ENCODE results near the gene TCAIM. TPM values are rescaled to one million over a fixed set of nuclear protein-coding genes. Genes with fewer than 3 reads are reported as not detected.

Gene TCAIM
- polyA plus RNA-seq, 1 experiment, result 10.1 TPM

GRCh38 chr3:44324584-44324983, 14.0 kb upstream of the TCAIM start:
- peaks cover 3% of the 10 kb centered on the region; the same call in 1 of the 2 replicates for H3K27me3 ChIP-seq (ENCODE audit: control insufficient read depth, insufficient read depth, low read length)
- no peak for DNase-seq (ENCODE audit: low read depth)
- no peaks in the 10 kb centered on the region for H3K36me3 ChIP-seq (ENCODE audit: control insufficient read depth, insufficient read depth, low read length)
- POLR2A ChIA-PET, result no interaction called here
- no peak overlapping the region for H3K4me3 ChIP-seq (ENCODE audit: low read depth, low read length)
- CTCF ChIA-PET, result interaction anchor here (1.0 to 4.1 kb wide), 3 partner anchors 12 to 208 kb away, joined by 3 to 35 read pairs (median 4); partner anchors contain the start of gene TCAIM
- no peak for TF ChIP-seq CTCF (IDR thresholded peaks at IDR 0.05; ENCODE audit: insufficient read depth, low read depth, low read length)

- H3K27me3 ChIP-seq (ENCODE audit: control insufficient read depth, insufficient read depth, low read length), result peaks cover 4% of the 10 kb centered on the region; the same call in 1 of the 2 replicates
- CTCF ChIA-PET, result no interaction called here
Observed at GRCh38 chr3:44326019-44326418, 12.5 kb upstream of the TCAIM start.

GRCh38 chr3:44326515-44326914, 12.1 kb upstream of the TCAIM start:
- Histone ChIP-seq H3K27me3 (ENCODE audit: control insufficient read depth, insufficient read depth, low read length) (peaks cover 4% of the 10 kb centered on the region; the same call in 1 of the 2 replicates), H3K4me3 (ENCODE audit: low read depth, low read length) (no peak overlapping the region), H3K36me3 (ENCODE audit: control insufficient read depth, insufficient read depth, low read length) (no peaks in the 10 kb centered on the region)
- CTCF ChIA-PET, result no interaction called here
- TF ChIP-seq CTCF (IDR thresholded peaks at IDR 0.05; ENCODE audit: insufficient read depth, low read depth, low read length), result no peak
- POLR2A ChIA-PET, result no interaction called here
- no peak for DNase-seq (ENCODE audit: low read depth)

More at GRCh38 chr3:44326019-44326418, 12.5 kb upstream of the TCAIM start:
- H3K4me3 ChIP-seq (ENCODE audit: low read depth, low read length), result no peak overlapping the region
- no peaks in the 10 kb centered on the region for H3K36me3 ChIP-seq (ENCODE audit: control insufficient read depth, insufficient read depth, low read length)
- no peak for DNase-seq (ENCODE audit: low read depth)
- POLR2A ChIA-PET, result no interaction called here
- no peak for TF ChIP-seq CTCF (IDR thresholded peaks at IDR 0.05; ENCODE audit: insufficient read depth, low read depth, low read length)

GRCh38 chr3:44329946-44330345, 8.6 kb upstream of the TCAIM start:
- POLR2A ChIA-PET, result no interaction called here
- Histone ChIP-seq H3K36me3 (ENCODE audit: control insufficient read depth, insufficient read depth, low read length) (no peaks in the 10 kb centered on the region), H3K27me3 (ENCODE audit: control insufficient read depth, insufficient read depth, low read length) (peaks cover 6% of the 10 kb centered on the region; the same call in 1 of the 2 replicates), H3K4me3 (ENCODE audit: low read depth, low read length) (no peak overlapping the region)
- TF ChIP-seq CTCF (IDR thresholded peaks at IDR 0.05; ENCODE audit: insufficient read depth, low read depth, low read length), result no peak
- DNase-seq (ENCODE audit: low read depth), result no peak
- CTCF ChIA-PET, result interaction anchor here (2.2 kb wide), 1 partner anchor 8 kb away, joined by 8 read pairs; the partner anchor contains the start of gene TCAIM

- Histone ChIP-seq H3K27me3 (ENCODE audit: control insufficient read depth, insufficient read depth, low read length) (peaks cover 6% of the 10 kb centered on the region; the same call in 1 of the 2 replicates), H3K36me3 (ENCODE audit: control insufficient read depth, insufficient read depth, low read length) (no peaks in the 10 kb centered on the region), H3K4me3 (ENCODE audit: low read depth, low read length) (no peak overlapping the region)
- POLR2A ChIA-PET, result no interaction called here
- no peak for DNase-seq (ENCODE audit: low read depth)
- TF ChIP-seq CTCF (IDR thresholded peaks at IDR 0.05; ENCODE audit: insufficient read depth, low read depth, low read length), result no peak
- CTCF ChIA-PET, result no interaction called here
Observed at GRCh38 chr3:44330444-44330843, 8.1 kb upstream of the TCAIM start.
